CD4-positive, alpha-beta T cell (primary cell): ENCODE results near the gene BTBD9. TPM values are rescaled to one million over a fixed set of nuclear protein-coding genes. Genes with fewer than 3 reads are reported as not detected.

Experiments used
- ATAC-seq: fragments of 200-7000 bp; cut with Tn5 transposase; one replicate; pipeline ENCODE4 v1.10.0; 2022; ENCODE audit warnings: mild to moderate bottlenecking; ENCODE audit not compliant: poor library complexity
- CTCF ChIA-PET: fragments of 350-600 bp; sonication (Branson Sonifier 250); formaldehyde crosslinking; loops from one replicate; lab custom pipeline; 2021; ENCODE audit warnings: antibody characterized with exemption, inconsistent platforms; lab: Charles Lee
- POLR2A ChIA-PET: fragments of 350-600 bp; sonication (Branson Sonifier 250); formaldehyde crosslinking; loops from one replicate; lab custom pipeline; 2021; ENCODE audit warnings: antibody characterized with exemption, inconsistent platforms; lab: Charles Lee
- DNase-seq, 14 experiments: peaks; one replicate each; pipeline ENCODE4 v3.0.0-alpha.2; 2013 to 2020; ENCODE audit warnings: mixed read lengths in 2 of 14
- H3K27ac ChIP-seq, 2 donors: one replicate each; pipeline versions ENCODE4 v1.5.1 to v1.7.0; 2013; ENCODE audit warnings: low read length in 2 of 2, low read depth in 1 of 2, mild to moderate bottlenecking in 1 of 2
- H3K27me3 ChIP-seq, 2 experiments: 1 replicate in 1 of 2; 2 replicates in 1 of 2; pipeline versions ENCODE4 v1.6.1 to v1.7.0; 2013; ENCODE audit warnings: low read length in 2 of 2, control low read depth in 1 of 2, mild to moderate bottlenecking in 1 of 2, moderate library complexity in 1 of 2; ENCODE audit not compliant: insufficient read depth in 2 of 2, control insufficient read depth in 1 of 2
- H3K36me3 ChIP-seq: one replicate; pipeline ENCODE4 v1.6.1; 2013; ENCODE audit warnings: low read length, control low read depth; ENCODE audit not compliant: insufficient read depth
- H3K4me1 ChIP-seq: one replicate; pipeline ENCODE4 v1.6.1; 2013; ENCODE audit warnings: low read length, control low read depth; ENCODE audit not compliant: insufficient read depth
- H3K4me3 ChIP-seq: one replicate; pipeline ENCODE4 v1.5.1; 2013; ENCODE audit warnings: mild to moderate bottlenecking, low read length, moderate library complexity
- H3K9me3 ChIP-seq, 2 experiments: 1 replicate in 1 of 2; 2 replicates in 1 of 2; pipeline versions ENCODE4 v1.6.1 to v1.7.0; 2013; ENCODE audit warnings: low read length in 2 of 2, mild to moderate bottlenecking in 2 of 2, control low read depth in 1 of 2, moderate library complexity in 1 of 2; ENCODE audit not compliant: control insufficient read depth in 1 of 2, insufficient read depth in 1 of 2
- H3K27ac Mint-ChIP-seq: one replicate; pipeline ENCODE4 v1.8.0; 2020; ENCODE audit warnings: mixed read lengths
- H3K27me3 Mint-ChIP-seq: one replicate; pipeline ENCODE4 v1.8.0; 2021; ENCODE audit warnings: mixed read lengths
- H3K36me3 Mint-ChIP-seq: one replicate; pipeline ENCODE4 v1.8.0; 2021; ENCODE audit warnings: low read depth, mixed read lengths
- H3K4me1 Mint-ChIP-seq: one replicate; pipeline ENCODE4 v1.8.0; 2021; ENCODE audit warnings: low read depth, mixed read lengths
- H3K4me3 Mint-ChIP-seq: one replicate; pipeline ENCODE4 v1.8.0; 2020; ENCODE audit warnings: mild to moderate bottlenecking, mixed read lengths
- H3K9me3 Mint-ChIP-seq: one replicate; pipeline ENCODE4 v1.8.0; 2020; ENCODE audit warnings: mixed read lengths
- CTCF ChIP-seq: fragments of 200-600 bp; IDR thresholded peaks from one replicate; pipeline ENCODE4 v1.8.0; 2022; ENCODE audit warnings: antibody characterized with exemption, mild to moderate bottlenecking
- intact Hi-C, 2 experiments: fragments of 100-400 bp; cut with DNase I in 1 of 2; cut with micrococcal nuclease in 1 of 2; formaldehyde crosslinking; loops; one replicate each; pipeline versions ENCODE4 v1.15.1 to v1.9.0; 2023 to 2025; cut with DNase I, micrococcal nuclease
- total RNA-seq, 174 experiments: library from RNA in 2 of 174; stranded (reverse) in 2 of 174; gene quantifications; one replicate each; pipeline ENCODE4 v1.2.3 and lab custom pipeline; 2021 to 2026

Gene BTBD9
- total RNA-seq, 2 experiments from 2014 or later, result 58.7 to 59.3 TPM

DNA sequence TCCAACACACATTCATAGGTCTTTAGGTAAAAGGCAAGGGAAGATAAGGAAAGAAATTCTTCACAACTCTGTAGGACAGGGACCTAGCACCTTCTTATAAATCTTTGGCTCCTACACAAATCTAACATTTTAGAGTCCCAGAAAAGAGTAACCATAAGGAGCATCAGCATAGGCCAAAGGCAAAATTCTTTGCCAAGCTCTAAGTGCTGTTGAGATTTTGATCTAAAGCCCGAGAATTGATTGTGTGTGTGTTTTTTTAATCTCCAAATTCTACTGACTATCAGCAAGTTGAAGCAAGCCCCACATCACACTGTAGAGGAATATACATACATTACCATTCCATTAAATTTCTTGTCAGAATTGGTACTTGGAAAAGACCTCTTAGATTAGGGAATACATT lies 233.6 kb downstream of the BTBD9 start:
- no peak overlapping the region for H3K27ac ChIP-seq
- DNase-seq, result no peak
- H3K27me3 ChIP-seq, result no peaks in the 10 kb centered on the region
- no peak overlapping the region for H3K27ac Mint-ChIP-seq
- H3K4me3 ChIP-seq, result no peak overlapping the region
- H3K9me3 Mint-ChIP-seq, result no peaks in the 10 kb centered on the region
- H3K4me1 ChIP-seq, result no peaks in the 10 kb centered on the region
- H3K27me3 Mint-ChIP-seq, result no peaks in the 10 kb centered on the region
- H3K36me3 ChIP-seq, result peaks cover 2% of the 10 kb centered on the region
- intact Hi-C loops, result no loop called here
- no peak for ATAC-seq
- H3K36me3 Mint-ChIP-seq, result no peaks in the 10 kb centered on the region
- no peaks in the 10 kb centered on the region for H3K4me1 Mint-ChIP-seq
- ChIA-PET CTCF (no interaction called here), POLR2A (no interaction called here)
- TF ChIP-seq CTCF, result no peak
- no peaks in the 10 kb centered on the region for H3K9me3 ChIP-seq
- H3K4me3 Mint-ChIP-seq, result no peak overlapping the region

DNA sequence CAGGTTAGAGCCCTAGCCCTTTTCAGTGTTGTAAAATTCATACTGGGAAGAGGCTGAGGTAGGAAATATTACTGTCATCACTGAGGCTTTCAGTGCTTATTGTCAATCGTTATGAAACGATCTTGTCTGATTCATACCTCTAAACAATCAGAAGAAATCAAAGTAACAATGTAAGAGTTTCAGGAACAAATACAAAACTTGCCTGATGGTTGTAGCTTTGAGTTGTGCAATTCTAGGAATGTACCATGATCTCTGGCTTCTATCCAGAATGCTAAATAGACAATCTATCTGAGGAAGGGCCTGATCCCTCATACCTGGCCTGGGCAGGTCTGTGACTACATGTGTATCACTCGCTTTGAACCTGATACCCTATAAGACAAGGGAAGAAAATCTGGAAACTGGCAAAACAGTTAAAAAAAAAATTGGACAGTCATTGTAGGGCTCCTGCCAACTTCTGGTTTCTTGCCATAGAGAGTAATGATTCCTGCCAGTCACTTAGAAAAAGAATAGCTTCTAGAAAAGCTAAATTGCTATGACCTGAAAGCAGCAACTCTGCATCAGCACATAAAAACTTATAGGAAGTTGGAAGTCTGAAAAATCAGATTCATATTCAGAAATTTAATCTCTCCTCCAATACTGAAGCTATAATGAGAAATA lies 234.7 kb downstream of the BTBD9 start:
- Histone ChIP-seq H3K4me3 (no peak overlapping the region), H3K27me3 (no peaks in the 10 kb centered on the region), H3K4me1 (no peaks in the 10 kb centered on the region), H3K9me3 (no peaks in the 10 kb centered on the region), H3K36me3 (peaks cover 2% of the 10 kb centered on the region), H3K27ac (no peak overlapping the region)
- ChIA-PET CTCF (no interaction called here), POLR2A (no interaction called here)
- no peaks in the 10 kb centered on the region for H3K36me3 Mint-ChIP-seq
- no peak overlapping the region for H3K4me3 Mint-ChIP-seq
- H3K27me3 Mint-ChIP-seq, result no peaks in the 10 kb centered on the region
- no peaks in the 10 kb centered on the region for H3K4me1 Mint-ChIP-seq
- ATAC-seq (no peak), DNase-seq (no peak)
- no peak overlapping the region for H3K27ac Mint-ChIP-seq
- intact Hi-C loops, result no loop called here
- no peaks in the 10 kb centered on the region for H3K9me3 Mint-ChIP-seq
- TF ChIP-seq CTCF, result no peak

DNA sequence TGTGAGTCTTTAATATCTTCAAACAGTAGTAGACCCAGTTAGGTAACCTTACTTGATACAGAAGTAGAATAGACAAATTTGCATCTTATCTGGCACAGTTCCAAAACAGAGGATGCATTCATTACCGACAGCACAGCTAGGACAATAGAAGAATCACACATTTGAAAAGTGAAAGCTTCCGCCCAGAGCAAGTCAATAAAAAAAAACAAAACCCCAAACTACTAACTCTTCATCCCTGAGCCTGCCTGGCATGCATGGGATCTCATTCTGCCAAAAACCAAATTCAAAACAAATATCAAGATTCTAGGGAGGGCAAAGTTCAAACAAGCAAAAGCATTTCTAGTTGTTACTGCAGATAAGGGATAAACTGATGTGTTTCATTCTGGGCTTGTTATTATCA lies 235.4 kb downstream of the BTBD9 start:
- Mint-ChIP-seq H3K4me3 (no peak overlapping the region), H3K9me3 (no peaks in the 10 kb centered on the region), H3K27me3 (no peaks in the 10 kb centered on the region), H3K36me3 (no peaks in the 10 kb centered on the region), H3K4me1 (no peaks in the 10 kb centered on the region), H3K27ac (no peak overlapping the region)
- Histone ChIP-seq H3K9me3 (no peaks in the 10 kb centered on the region), H3K4me3 (no peak overlapping the region), H3K27ac (no peak overlapping the region), H3K27me3 (no peaks in the 10 kb centered on the region), H3K4me1 (no peaks in the 10 kb centered on the region), H3K36me3 (peaks cover 2% of the 10 kb centered on the region)
- CTCF ChIA-PET, result no interaction called here
- POLR2A ChIA-PET, result interaction anchor here (0.5 kb wide), 1 partner anchor 110 kb away, joined by 3 read pairs; no protein-coding TSS in a partner anchor
- ATAC-seq, result no peak
- intact Hi-C loops, result no loop called here
- DNase-seq, result peak in 2 of 14 experiments; percentile 0 to 1
- TF ChIP-seq CTCF, result no peak
